GM18867 (cell line): Measurements from ENCODE around the gene FKRP.

Experiments used
- ATAC-seq: cut with Tn5 transposase; IDR thresholded peaks from one replicate; pipeline ENCODE4 v1.9.1; 2021; ENCODE audit warnings: mild to moderate bottlenecking, moderate library complexity; ENCODE audit not compliant: unreplicated experiment

The FKRP gene

DNA sequence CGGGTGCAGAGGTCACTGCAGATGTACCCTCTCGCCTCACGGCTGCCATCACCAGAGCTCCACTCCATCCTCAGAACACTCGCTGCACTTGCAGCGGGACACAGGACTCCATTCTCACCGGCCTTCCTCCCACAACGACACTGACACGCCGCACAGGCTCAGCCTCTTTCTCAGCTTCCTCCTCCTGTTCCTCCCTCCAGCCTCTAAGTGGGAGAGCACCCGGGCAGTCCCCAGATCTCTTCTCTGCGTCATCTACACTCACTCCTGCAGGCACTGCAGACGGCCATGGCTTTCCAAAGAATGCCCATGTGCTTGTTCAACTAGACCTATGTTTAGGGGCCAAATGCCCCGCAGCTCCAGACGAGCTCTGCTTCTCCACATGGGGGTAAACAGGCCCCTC, 14.3 kb upstream of the FKRP start:
- ATAC-seq: no peak

DNA sequence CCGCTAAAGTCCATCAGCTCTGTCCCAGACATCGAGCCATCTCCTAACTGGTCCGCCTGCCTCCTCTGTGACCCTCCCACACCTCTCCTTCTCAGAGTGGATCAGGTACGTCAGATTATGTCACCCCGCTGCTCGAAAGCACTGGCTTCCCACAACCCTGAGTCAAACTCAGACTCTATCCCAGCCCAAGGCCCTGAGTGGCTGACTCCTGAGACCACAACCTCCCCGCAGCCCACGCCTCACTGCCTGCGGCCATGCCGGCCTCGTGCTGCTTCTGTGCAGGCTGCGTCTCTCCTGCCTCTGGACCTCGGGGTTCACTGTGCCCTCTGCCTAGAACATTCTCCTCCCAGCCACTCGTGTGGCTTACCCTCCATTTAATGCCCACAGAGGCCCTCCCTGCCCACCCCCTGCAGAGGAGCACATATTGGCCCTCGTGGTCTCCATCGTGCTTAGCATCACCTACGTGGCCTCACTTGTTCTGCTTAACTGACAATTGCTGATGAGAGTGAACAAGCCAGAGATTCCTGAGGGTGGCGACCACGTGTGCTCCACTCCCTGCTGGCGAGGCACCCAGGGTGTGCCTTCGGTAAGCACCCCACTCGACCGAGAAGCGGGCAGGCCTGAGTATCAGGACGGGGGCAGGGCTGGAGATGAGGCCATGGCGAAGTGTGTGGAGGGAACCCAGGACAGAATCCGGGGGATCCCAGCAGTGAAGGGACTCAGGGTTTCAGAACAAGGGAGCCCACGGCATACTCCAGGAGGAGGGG, 13.5 kb upstream of the FKRP start:
- ATAC-seq: no peak

- ATAC-seq: no peak
Observed at GRCh38 chr19:46732966-46733689, 12.7 kb upstream of the FKRP start.

GRCh38 chr19:46733690-46734292, 12.1 kb upstream of the FKRP start:
- no peak for ATAC-seq

- no peak for ATAC-seq
Observed at GRCh38 chr19:46736531-46737297, 9.1 kb upstream of the FKRP start.

GRCh38 chr19:46737298-46737654, 8.6 kb upstream of the FKRP start:
- no peak for ATAC-seq

- no peak for ATAC-seq
Observed at GRCh38 chr19:46737761-46738171, 8.1 kb upstream of the FKRP start.

GRCh38 chr19:46739290-46739771, 6.5 kb upstream of the FKRP start:
- ATAC-seq: no peak

- ATAC-seq: no peak
Observed at GRCh38 chr19:46741447-46741846, 4.4 kb upstream of the FKRP start.

DNA sequence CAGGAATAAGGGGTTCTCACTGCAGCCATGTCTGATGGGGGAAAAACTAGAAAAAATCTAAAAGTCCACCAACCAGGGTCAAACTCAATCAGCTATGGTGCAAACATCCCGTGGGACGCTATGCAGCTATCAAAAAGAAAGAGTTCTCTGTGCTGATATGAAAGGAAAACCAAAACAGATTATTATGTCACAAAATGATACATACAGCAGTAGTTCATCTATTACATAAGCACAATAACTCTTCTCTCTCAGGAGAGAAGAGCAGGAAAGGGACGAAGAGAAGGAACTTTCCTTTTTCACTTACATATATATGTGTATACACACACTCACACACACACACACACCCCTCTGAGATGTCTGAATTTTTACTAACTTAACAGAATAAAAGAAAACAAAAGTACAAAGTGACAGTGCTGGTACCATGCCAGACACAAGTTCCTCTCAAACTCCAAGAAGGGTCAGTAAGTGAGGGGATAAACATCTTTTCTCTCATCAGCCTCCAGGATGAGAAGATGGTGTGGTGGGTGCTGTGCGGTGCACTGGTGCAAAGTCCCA, 2.9 kb upstream of the FKRP start:
- ATAC-seq: no peak

DNA sequence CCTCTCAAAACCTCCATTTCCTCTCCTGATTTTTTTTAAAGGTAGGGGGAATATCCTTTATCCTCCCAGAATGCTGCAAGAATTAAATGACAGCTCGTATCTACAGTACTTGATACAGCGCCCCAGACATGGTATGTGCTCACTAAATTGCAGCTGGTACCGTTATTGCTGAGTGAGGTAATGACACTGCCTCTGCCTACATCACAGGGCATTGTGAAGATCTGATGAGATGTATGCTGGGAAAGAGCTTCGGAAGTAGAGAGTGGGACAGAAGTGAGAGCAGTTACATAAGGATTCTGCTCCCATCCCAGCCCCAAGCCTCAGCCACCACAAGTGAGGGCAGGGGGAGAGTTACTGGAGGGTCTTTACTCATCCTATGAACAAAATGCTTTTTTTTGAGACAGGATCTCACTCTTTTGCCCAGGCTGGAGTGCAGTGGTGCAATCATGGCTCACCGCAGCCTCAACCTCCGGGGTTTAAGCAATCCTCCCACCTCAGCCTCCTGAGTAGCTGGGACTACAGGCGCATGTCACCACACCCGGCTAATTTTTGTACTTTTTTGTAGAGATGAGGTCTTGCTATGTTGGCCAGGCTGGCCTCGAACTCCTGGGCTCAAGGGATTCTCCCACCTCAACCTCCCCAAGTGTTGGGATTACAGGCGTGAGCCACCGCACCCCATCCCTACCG, 1.7 kb upstream of the FKRP start:
- ATAC-seq: no peak

GRCh38 chr19:46745030-46745429, 827 bp upstream of the FKRP start:
- no peak for ATAC-seq

DNA sequence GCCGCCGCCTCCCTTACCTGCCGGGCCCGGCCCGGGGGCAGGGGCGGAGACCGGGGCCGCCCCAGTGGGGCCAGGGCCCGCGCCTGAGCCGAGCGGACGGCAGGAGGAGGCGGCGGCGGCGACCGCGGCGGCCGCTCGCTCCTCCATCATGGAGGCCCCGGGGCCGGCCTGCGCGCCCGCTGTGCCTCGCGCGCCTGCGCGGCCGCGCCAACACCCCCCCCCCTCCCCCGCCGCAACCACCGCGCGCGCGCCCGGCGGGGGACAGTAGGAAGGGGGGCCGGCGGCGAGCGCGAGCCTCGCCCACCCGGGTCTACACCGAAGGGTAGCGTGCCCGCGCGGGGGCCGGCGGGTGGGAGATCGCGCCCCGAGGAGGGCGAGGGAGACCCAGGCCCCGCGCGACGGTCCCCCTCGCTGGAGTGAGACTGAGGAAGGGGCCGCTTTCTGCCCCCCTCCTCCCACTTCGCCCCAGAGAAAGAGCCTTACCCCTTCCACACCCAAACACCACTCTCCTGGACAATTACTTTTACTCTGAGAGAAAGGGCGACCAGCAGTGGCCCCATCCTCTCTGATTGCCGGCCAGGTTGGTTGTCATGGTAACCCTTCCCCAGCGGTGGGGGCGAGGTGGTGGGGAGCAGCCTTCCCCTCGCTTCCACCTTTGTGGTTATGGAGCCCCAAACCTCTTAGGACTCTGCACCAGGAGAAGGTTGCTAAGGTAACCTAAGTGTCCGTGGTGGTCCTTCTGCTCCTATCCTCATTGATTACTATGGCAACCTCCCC, 612 bp downstream of the FKRP start, which contains the start of gene STRN4:
Gene STRN4, minus strand, starts transcription at position 170 of the 777 bp plus-strand sequence. Its CDS starts 20 bp downstream, at position 150.
- peak; percentile 59 for ATAC-seq

DNA sequence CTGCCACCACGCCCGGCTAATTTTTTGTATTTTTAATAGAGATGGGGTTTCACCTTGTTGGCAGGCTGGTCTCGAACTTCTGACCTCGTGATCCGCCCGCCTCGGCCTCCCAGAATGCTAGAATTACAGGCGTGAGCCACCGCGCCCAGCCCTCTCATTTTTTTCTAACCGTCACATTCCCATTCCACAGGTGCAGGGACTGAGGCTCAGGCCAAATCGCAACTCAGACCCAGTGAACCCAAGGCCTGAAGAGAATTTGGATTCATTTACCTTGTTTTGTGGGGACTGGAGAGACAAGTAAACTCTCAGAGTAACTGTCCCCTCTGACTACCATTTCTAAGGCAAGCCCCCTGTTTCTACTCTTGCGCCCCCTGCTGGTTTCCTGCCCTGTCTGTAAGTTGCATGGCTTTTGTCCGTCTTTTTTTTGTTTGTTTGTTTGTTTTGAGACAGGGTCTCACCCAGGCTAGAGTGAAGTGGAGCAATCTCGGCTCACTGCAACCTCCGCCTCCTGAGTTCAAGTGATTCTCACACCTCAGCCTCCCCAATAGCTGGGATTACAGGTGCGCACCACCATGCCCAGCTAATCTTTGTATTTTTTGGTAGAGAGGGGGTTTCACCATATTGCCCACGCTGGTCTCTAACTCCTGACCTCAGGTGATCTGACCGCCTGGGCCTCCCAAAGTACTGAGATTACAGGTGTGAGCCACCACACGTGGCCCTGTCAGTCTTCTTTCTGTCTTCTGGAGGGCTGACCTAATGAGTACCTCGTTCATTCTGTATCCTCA, 2.7 kb downstream of the FKRP start:
- no peak for ATAC-seq

- no peak for ATAC-seq
Observed at GRCh38 chr19:46753420-46754155, 7.7 kb downstream of the FKRP start.

DNA sequence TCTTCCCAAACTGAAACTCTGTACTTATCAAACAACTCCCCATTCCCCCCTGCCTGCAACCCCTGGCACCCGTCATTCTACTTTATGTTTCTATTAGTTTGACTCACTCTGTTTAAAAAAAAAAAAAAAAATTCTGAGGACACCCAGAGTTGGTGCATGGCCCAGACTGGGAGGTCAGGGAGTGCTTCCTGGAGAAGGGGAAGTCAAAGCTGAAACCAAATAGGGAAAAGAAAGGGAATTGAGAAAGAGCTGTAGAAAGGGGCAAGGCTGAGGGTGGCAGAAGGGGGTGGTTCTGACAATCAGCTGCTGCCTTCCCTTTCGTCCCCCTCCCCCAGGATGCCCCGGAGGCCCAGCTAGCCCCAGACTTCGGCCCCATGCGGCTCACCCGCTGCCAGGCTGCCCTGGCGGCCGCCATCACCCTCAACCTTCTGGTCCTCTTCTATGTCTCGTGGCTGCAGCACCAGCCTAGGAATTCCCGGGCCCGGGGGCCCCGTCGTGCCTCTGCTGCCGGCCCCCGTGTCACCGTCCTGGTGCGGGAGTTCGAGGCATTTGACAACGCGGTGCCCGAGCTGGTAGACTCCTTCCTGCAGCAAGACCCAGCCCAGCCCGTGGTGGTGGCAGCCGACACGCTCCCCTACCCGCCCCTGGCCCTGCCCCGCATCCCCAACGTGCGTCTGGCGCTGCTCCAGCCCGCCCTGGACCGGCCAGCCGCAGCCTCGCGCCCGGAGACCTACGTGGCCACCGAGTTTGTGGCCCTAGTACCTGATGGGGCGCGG, 9.4 kb downstream of the FKRP start:
- no peak for ATAC-seq

- no peak for ATAC-seq
Observed at GRCh38 chr19:46755853-46756543, 10.1 kb downstream of the FKRP start.
